ENCODE data around the gene RLN1.

- TF ChIP-seq, protein P1, sequence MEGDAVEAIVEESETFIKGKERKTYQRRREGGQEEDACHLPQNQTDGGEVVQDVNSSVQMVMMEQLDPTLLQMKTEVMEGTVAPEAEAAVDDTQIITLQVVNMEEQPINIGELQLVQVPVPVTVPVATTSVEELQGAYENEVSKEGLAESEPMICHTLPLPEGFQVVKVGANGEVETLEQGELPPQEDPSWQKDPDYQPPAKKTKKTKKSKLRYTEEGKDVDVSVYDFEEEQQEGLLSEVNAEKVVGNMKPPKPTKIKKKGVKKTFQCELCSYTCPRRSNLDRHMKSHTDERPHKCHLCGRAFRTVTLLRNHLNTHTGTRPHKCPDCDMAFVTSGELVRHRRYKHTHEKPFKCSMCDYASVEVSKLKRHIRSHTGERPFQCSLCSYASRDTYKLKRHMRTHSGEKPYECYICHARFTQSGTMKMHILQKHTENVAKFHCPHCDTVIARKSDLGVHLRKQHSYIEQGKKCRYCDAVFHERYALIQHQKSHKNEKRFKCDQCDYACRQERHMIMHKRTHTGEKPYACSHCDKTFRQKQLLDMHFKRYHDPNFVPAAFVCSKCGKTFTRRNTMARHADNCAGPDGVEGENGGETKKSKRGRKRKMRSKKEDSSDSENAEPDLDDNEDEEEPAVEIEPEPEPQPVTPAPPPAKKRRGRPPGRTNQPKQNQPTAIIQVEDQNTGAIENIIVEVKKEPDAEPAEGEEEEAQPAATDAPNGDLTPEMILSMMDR (IDR thresholded peaks at IDR 0.05; ENCODE audit: poor library complexity, severe bottlenecking) = no peak
- TF ChIP-seq EZH2 (IDR thresholded peaks at IDR 0.05; ENCODE audit: borderline replicate concordance, insufficient read depth, low read length, poor library complexity, severe bottlenecking) = no peak
- no peak for TF ChIP-seq MXI1 (conservative IDR thresholded peaks at IDR 0.05; ENCODE audit: poor library complexity, severe bottlenecking)
- TF ChIP-seq POLR2AphosphoS5 (IDR thresholded peaks at IDR 0.05) = no peak
- no peak for TF ChIP-seq EP300 (conservative IDR thresholded peaks at IDR 0.05; ENCODE audit: poor library complexity, severe bottlenecking)
- no peak for TF ChIP-seq REST (IDR thresholded peaks at IDR 0.05; ENCODE audit: borderline replicate concordance)
- no peak for TF ChIP-seq RAD21 (conservative IDR thresholded peaks at IDR 0.05)
Measured at GRCh38 chr9:5355817-5356216, 16.1 kb upstream of the RLN1 start.

All from neural cell (in vitro differentiated cells).